ENCODE measurements around the gene ZNF653.

The ZNF653 gene

DNA sequence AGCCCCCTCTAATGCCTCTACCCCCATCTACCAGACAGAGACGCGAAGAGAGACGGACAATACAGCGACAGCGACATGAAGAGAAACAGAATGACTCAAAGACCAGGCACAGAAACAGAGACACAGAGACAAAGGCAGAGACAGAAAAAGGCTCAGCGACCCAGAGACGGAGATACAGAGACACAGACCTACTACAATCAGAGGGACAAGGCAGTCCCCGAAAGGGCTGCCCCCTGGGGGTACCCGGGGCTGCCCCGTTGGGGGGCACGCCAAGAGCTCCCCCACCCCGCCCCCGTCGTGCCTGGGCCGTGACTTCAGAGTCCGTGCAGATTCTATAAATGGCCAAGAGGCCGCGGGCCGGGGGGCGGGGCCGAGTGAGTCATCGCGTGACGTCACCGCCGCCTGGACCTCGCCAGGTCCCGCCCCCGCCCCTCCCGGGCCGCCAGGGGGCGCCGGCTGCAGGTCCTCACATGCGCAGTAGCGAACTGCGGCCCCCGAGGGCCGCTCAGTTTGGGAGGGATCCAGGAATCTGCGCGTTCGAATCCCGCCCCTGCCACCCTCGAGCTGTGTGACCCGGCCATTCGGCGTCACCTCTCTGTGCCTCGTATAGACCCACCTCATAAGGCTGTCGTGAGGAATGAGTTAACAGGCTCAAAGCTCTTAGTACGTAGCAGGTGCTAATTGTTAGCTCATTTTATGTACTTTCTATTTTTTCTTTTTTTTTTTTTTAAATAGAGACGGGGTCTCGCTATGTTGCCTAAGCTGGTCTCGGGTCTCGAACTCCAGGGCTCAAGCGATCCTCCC lies 30.4 kb upstream of the ZNF653 start:
- Mint-ChIP-seq H3K9me3 (no peaks in the 10 kb centered on the region), H3K4me3 (no peak overlapping the region), H3K27ac (peak overlapping the region; percentile 68), H3K27me3 (peaks cover 20% of the 10 kb centered on the region), H3K4me1 (ENCODE audit: low read depth) (peaks cover 28% of the 10 kb centered on the region), H3K36me3 (ENCODE audit: low read depth) (no peaks in the 10 kb centered on the region)
- DNase-seq = peak; percentile 93

DNA sequence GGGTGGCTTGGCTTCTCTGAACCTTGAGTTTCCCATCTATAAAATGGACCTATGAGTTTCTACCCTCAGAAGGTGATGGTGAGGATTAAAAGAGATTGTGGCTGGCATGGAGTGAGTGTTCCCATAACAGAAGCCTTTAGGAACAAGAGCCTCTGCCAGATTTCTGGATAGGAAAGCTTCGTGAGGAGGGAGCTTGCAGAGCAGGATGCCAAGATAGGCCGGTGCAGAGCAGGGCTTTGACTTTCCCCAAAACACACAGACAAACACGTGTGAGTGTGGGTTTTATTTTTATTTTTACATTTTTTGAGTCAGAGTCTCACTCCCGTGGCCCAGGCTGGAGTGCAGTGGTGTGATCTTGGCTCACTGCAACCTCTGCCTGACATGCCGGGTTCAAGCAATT lies 29.3 kb upstream of the ZNF653 start:
- H3K27me3 Mint-ChIP-seq = peaks cover 13% of the 10 kb centered on the region
- no peak overlapping the region for H3K4me3 Mint-ChIP-seq

DNA sequence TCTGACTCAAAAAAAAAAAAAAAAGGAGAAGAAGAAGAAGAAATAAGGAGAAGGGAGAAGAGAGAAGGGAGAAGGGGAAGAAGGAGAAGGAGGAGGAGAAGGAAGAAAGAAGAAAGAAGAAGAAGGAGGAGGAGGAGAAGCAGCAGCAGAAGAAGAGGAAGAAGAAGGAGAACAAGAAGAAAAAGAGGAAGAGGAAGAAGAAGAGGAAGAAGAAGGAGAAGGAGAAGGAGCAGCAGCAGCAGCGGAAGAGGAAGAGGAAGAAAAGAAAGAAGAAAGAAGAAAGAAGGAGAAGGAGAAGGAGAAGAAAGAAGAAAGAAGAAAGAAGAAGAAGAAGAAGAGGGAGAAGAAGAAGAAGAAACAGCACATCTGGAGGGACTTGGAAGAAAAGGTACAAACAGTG lies 28.9 kb upstream of the ZNF653 start:
- no peaks in the 10 kb centered on the region for H3K9me3 Mint-ChIP-seq
- no peak overlapping the region for H3K4me3 Mint-ChIP-seq
- DNase-seq = no peak
- H3K4me1 Mint-ChIP-seq (ENCODE audit: low read depth) = peaks cover 35% of the 10 kb centered on the region
- no peaks in the 10 kb centered on the region for H3K36me3 Mint-ChIP-seq (ENCODE audit: low read depth)
- no peak overlapping the region for H3K27ac Mint-ChIP-seq
- peaks cover 13% of the 10 kb centered on the region for H3K27me3 Mint-ChIP-seq

More for the DNA sequence above, 29.3 kb upstream of the ZNF653 start:
- DNase-seq = no peak
- Mint-ChIP-seq H3K9me3 (no peaks in the 10 kb centered on the region), H3K27ac (no peak overlapping the region), H3K4me1 (ENCODE audit: low read depth) (peaks cover 35% of the 10 kb centered on the region), H3K36me3 (ENCODE audit: low read depth) (no peaks in the 10 kb centered on the region)

DNA sequence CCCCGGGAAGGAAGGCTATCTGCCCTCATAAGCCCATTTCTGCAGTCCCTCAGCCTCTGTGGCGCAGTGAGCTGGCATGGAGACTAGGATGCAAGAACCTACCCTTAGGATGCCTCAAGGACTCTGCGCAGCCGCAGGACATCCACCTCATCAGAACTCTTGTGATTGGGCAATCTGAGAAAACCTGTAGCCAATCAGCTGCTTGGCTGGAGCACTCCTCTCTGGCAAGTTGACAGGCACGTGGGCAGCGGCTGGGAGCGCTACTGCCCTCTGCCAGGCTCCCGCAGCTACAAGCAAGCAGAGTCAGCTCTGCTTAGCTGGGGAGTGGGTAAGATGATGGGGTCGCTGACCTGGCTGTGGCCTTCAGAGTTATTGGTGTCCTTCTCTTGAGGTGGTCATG lies 24.8 kb upstream of the ZNF653 start:
- Mint-ChIP-seq H3K4me1 (ENCODE audit: low read depth) (peaks cover 45% of the 10 kb centered on the region), H3K27ac (no peak overlapping the region), H3K9me3 (no peaks in the 10 kb centered on the region), H3K27me3 (no peaks in the 10 kb centered on the region), H3K36me3 (ENCODE audit: low read depth) (peaks cover 13% of the 10 kb centered on the region), H3K4me3 (no peak overlapping the region)
- DNase-seq = peak; percentile 51

DNA sequence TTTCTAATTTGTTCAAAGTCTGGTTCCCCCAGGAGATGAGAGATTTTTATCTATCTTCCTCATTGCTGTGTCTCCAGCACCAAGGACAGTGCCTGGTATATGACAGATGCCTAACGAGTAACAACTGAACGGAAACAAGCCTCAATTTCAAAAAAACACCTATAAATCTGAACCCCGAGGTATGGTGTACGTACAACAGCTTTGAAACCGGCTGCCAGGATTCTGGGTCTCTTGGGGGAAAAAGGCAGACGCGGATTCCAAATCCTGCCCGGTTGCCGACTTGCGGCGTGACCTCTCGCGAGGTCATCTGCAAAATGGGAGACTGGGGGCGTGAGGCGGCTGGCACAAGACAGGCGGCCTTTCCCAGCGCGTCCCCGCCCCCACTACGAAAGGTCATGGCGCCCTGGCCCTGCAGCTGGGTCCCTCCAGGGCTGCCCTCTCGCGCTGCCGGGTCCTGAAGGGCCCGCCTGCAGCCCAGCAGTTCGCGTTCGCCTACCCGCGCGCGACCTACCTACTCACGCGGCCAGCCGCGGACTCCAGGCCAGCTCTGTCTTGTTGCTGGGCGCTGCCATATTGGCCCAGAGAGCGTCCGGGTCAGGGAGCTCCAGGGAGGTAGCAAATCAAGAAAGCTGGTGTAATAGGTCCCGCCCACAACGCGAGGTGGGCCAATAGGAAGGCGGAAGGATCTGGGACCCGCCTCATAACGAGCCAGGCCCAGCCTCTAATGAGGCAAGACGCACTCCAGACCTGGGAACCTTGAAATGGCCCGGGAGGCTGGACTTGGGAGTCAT lies 23.1 kb upstream of the ZNF653 start, which contains the start of gene ECSIT:
TSS of gene ECSIT (minus strand) at position 584 of the 791 bp plus-strand sequence. CDS start 9,964 bp downstream, outside the sequence.
- Mint-ChIP-seq H3K27me3 (no peaks in the 10 kb centered on the region), H3K36me3 (ENCODE audit: low read depth) (peaks cover 16% of the 10 kb centered on the region), H3K4me1 (ENCODE audit: low read depth) (peaks cover 41% of the 10 kb centered on the region), H3K4me3 (peak within 1 kb of the TSS; percentile 91), H3K27ac (peak within 1 kb of the TSS; percentile 94), H3K9me3 (no peaks in the 10 kb centered on the region)
- DNase-seq = peak; percentile 94

DNA sequence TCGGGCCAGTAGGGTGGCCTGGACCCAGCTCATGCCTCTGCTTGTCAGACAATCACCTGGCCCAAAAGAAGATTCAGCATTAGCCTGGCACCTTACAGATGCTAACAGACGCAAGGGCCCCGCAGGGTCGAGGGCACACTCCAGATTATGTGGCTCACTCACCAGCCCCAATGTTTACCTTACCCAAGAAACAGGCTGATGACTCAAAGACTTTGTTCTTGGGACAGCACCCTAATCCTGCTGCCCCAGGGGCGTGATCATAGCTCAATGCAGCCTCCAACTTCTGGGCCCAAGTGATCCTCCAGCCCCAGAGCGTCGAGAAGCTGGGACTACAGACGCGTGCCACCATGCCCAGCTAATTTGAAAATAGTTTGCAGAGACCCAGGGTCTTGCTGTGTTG lies 13.5 kb upstream of the ZNF653 start:
- Mint-ChIP-seq H3K27me3 (no peaks in the 10 kb centered on the region), H3K4me3 (no peak overlapping the region), H3K4me1 (ENCODE audit: low read depth) (peaks cover 7% of the 10 kb centered on the region), H3K9me3 (no peaks in the 10 kb centered on the region), H3K27ac (no peak overlapping the region), H3K36me3 (ENCODE audit: low read depth) (peaks cover 59% of the 10 kb centered on the region)
- no peak for DNase-seq

DNA sequence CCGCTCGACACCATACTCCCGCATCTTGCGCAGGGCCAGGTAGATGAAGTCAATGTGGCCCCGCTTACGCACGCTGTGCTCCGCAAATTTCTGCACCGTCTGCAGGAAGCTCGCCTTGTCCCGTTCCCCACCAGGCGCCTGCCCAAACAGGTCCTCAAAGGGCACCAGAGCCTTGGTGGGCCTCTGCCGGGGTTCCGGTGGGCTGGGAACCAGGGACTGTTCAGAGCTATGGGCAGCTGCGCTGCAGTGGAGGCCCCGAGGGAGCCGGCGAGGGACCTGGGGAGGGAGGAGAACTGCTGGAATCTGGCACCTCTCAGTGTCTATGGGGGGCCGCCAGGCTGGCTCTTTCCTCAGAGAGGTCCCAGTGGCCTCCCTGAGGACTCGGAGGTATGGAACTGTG lies 8.3 kb upstream of the ZNF653 start:
- no peaks in the 10 kb centered on the region for H3K27me3 Mint-ChIP-seq
- H3K4me3 Mint-ChIP-seq = no peak overlapping the region
- H3K36me3 Mint-ChIP-seq (ENCODE audit: low read depth) = peaks cover 72% of the 10 kb centered on the region
- H3K27ac Mint-ChIP-seq = no peak overlapping the region
- no peak for DNase-seq
- no peaks in the 10 kb centered on the region for H3K4me1 Mint-ChIP-seq (ENCODE audit: low read depth)
- no peaks in the 10 kb centered on the region for H3K9me3 Mint-ChIP-seq

DNA sequence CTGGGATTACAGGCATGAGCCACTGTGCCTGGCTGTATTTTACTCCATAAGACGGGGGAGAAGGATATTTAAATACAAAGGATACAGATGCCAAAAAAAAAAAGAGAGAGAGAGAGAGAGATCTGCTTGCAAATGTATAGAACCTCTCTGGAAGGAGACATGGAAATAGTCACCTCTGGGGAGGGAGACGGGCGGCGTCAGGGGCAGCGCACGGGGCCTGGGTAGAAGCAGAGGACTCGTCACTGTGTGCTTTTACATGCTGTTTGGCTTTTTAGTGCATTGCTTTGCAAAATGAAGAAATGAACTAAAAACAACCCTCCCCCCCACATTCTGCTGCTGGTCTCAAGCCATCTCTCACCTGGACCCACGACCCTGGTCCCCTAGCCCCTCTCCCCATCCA lies 4.8 kb upstream of the ZNF653 start:
- H3K9me3 Mint-ChIP-seq = no peaks in the 10 kb centered on the region
- peaks cover 71% of the 10 kb centered on the region for H3K36me3 Mint-ChIP-seq (ENCODE audit: low read depth)
- peaks cover 13% of the 10 kb centered on the region for H3K4me1 Mint-ChIP-seq (ENCODE audit: low read depth)
- no peak overlapping the region for H3K4me3 Mint-ChIP-seq
- H3K27ac Mint-ChIP-seq = no peak overlapping the region
- H3K27me3 Mint-ChIP-seq = no peaks in the 10 kb centered on the region
- no peak for DNase-seq

DNA sequence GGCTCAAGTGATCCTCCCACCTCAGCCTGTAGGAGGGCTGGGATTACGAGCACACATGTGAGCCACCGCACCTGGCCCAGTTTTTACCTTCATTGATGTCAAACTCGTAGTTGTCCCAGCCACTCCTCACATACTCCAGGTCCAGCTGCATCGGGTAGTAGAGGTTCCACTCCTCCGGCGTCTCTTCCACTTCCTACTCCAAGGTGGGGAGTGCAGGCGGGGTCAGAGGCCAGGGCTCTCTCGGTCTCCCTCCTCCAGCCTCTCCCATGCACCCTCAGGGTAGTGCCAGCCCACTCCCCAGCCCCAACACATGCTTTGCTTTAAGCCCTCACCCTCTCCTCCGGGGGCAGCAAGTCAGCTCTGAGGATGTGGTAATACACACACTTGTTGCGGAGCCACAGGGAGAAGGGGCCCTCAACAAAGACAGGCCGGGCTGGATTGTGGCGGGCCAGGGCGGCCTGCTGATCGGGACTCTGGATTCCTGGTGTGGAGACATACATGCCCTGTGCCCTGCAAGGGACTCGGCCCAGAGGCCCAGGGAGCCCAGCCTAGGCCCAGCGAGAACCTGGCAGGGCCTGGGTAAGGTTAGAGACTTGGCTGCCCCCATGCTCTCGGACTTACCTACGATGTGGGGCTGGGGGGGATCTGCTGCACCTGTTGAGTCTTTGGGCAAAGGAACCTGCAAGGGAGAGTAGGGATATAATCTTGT lies 1.9 kb upstream of the ZNF653 start:
- H3K36me3 Mint-ChIP-seq (ENCODE audit: low read depth) = peaks cover 60% of the 10 kb centered on the region
- no peaks in the 10 kb centered on the region for H3K27me3 Mint-ChIP-seq
- no peak for DNase-seq
- H3K27ac Mint-ChIP-seq = peak overlapping the region; percentile 22
- peak overlapping the region; percentile 82 for H3K4me3 Mint-ChIP-seq
- H3K4me1 Mint-ChIP-seq (ENCODE audit: low read depth) = peaks cover 21% of the 10 kb centered on the region
- H3K9me3 Mint-ChIP-seq = no peaks in the 10 kb centered on the region

DNA sequence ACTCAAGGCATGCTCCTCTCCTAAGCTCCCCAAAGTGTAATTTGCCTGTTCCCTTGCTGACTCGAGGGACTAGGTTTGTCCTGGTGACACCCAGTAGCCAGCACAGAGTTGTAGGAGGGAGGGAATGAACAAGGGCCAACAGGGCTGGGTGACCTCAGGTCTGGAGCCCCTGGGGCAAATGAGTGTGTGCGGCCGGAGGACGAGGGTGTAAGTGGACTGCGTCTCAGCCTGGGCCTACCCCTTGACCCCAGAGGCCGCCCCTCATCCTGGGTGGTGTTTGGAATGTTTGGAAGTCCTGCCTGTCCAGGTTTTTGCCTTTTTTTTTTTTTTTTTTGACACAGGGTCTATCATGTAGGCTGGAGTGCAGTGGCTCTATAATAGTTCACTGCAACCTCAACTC lies 1.3 kb upstream of the ZNF653 start:
- no peak for DNase-seq
- no peaks in the 10 kb centered on the region for H3K27me3 Mint-ChIP-seq
- H3K27ac Mint-ChIP-seq = peak overlapping the region; percentile 97
- peaks cover 54% of the 10 kb centered on the region for H3K36me3 Mint-ChIP-seq (ENCODE audit: low read depth)
- H3K4me1 Mint-ChIP-seq (ENCODE audit: low read depth) = peaks cover 21% of the 10 kb centered on the region
- no peaks in the 10 kb centered on the region for H3K9me3 Mint-ChIP-seq
- peak overlapping the region; percentile 82 for H3K4me3 Mint-ChIP-seq

DNA sequence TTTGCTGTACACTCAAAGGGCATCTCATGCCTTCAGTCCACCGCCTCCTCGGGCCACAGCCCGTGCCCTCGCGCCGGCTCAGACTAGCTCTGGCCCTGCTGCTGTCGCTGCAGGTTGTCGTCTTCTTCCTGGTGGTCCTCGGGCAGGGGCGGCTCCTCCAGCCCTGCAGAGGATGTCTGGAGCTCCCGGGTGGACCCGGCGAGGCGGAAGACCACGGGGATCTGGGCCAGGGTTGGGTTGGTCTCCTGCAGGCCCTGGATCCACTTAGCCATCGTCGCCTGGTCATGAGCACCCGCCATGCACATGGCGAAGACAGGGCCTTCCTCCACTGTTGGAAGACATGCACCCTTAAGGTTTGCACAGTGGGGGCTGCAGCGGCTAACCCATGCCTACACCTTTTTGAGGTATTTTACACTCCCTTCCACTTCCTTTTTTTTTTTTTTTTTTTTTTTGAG lies 489 bp upstream of the ZNF653 start:
- H3K27me3 Mint-ChIP-seq = no peaks in the 10 kb centered on the region
- H3K9me3 Mint-ChIP-seq = no peaks in the 10 kb centered on the region
- peaks cover 51% of the 10 kb centered on the region for H3K36me3 Mint-ChIP-seq (ENCODE audit: low read depth)
- H3K4me1 Mint-ChIP-seq (ENCODE audit: low read depth) = peaks cover 21% of the 10 kb centered on the region
- peak overlapping the region; percentile 97 for H3K27ac Mint-ChIP-seq
- peak overlapping the region; percentile 82 for H3K4me3 Mint-ChIP-seq
- DNase-seq = no peak

DNA sequence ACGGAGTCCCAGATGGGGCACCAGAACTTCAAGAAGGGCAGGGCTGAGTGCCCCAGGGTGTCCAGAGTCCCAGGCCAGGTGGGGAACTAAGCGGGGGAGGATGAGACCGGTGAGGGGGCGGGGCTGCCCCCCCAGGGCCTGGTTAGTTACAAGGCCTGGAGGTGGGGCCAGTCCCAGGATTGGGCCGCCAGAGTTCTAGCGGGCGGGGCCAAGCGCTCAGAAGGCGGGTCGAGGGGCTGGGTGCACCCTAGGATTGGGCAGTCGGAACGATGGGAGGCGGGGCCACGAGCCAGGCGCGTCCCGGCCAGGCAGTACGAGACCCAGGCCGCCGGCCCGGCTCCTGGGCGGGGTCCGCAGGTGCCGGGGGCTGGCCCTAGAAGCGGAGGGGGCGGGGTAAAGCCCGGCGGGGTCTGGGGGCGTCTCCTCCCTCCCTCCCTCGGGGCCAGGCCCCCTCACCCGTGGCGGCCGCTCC lies 571 bp downstream of the ZNF653 start:
- peaks cover 23% of the 10 kb centered on the region for H3K4me1 Mint-ChIP-seq (ENCODE audit: low read depth)
- H3K27me3 Mint-ChIP-seq = no peaks in the 10 kb centered on the region
- peak overlapping the region; percentile 82 for H3K4me3 Mint-ChIP-seq
- H3K27ac Mint-ChIP-seq = peak overlapping the region; percentile 97
- DNase-seq = peak; percentile 98
- H3K36me3 Mint-ChIP-seq (ENCODE audit: low read depth) = peaks cover 45% of the 10 kb centered on the region
- no peaks in the 10 kb centered on the region for H3K9me3 Mint-ChIP-seq

DNA sequence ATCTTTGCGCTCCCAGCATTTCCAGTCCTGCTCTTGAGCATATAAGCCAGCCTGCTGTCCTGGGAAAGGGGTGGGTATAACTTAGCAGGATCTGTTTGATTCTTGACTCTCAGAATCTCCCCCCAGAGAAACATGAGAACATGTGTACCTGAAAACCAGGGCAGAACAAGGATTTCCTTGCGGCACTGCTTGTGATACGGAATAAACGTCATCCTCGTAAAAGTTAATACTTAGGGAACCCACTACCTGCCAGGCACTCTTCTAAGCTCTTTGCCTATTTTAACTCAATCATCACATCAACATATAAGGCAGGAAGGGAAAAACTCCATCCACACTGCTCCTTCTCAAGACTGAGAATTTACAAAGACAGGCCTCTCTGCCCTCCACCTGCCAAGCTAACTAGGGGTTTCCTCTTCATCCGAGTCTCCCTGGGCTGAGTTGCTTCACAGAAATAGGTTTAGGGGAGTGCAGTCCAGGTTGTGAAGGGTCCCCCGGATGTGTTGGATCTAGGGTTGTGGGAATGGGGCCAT lies 1.1 kb downstream of the ZNF653 start:
- no peaks in the 10 kb centered on the region for H3K27me3 Mint-ChIP-seq
- DNase-seq = no peak

DNA sequence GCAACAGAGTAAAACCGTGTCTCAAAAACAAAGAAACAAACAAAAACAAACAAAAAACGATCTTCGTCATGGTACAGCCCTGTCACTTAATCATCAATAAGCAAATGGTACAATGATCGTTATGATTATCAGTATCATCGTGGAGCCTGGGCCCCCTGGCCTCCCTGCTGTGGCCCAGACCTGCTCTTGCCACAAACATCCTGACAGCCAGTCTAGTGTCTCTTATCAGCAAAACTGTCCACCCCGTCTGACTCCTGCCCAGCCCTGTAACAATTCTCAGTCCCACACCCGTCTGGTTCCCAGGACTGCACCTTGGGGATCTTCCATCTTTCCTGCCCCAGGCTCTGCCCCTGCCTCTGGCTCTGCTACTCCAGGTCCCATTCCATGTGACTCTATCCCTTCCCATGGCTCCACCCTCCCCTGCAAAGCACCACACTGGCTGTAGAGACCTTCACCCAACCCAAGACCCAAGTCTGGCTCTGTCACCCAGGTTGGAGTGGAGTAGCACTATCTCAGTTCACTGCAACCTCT lies 5.7 kb downstream of the ZNF653 start:
- H3K36me3 Mint-ChIP-seq (ENCODE audit: low read depth) = peaks cover 52% of the 10 kb centered on the region
- no peak for DNase-seq
- peaks cover 9% of the 10 kb centered on the region for H3K4me1 Mint-ChIP-seq (ENCODE audit: low read depth)
- H3K4me3 Mint-ChIP-seq = no peak overlapping the region
- no peaks in the 10 kb centered on the region for H3K9me3 Mint-ChIP-seq
- no peaks in the 10 kb centered on the region for H3K27me3 Mint-ChIP-seq
- H3K27ac Mint-ChIP-seq = no peak overlapping the region

More for the DNA sequence above, 1.1 kb downstream of the ZNF653 start:
- Mint-ChIP-seq H3K9me3 (no peaks in the 10 kb centered on the region), H3K4me1 (ENCODE audit: low read depth) (peaks cover 23% of the 10 kb centered on the region), H3K36me3 (ENCODE audit: low read depth) (peaks cover 46% of the 10 kb centered on the region), H3K4me3 (peak overlapping the region; percentile 82), H3K27ac (peak overlapping the region; percentile 97)

Measured in activated T-cell treated with anti-CD3 and anti-CD28 coated beads, Interleukin-2, amount 50 U/mL, for 24 hours (primary cell).